Heart left ventricle (tissue), 13 donors: ENCODE data around the gene ABTB1.

Experiments
- POLR2A ChIP-seq, 2 donors: fragments of 450-650 bp; IDR thresholded peaks; one replicate each; pipeline ENCODE4 v1.6.1; 2017; ENCODE audit warnings: antibody characterized with exemption in 2 of 2, mild to moderate bottlenecking in 2 of 2, moderate library complexity in 2 of 2
- TF ChIP-seq, protein P1 (sequence below), 12 donors: fragments of 200-600 bp; sonication (generic) in 4 of 12; IDR thresholded peaks; one replicate each; pipeline versions ENCODE4 v1.5.0 to v1.8.0; 2018 to 2022; ENCODE audit warnings: antibody characterized with exemption in 12 of 12, mild to moderate bottlenecking in 5 of 12
- donor health status: ischemic (EF 13 %, LVEDD 7.1; RV severe dilation, severe dysfunction).
- donor health status: DM: no; HTN: yes; CAD: no.
- donor health status: DM: no; HTN: no; CAD: no.
- donor health status: ischemic (EF 25% LVEDD 6.9; RV normal size, moderate dysfunction).
- donor health status: ischemic (EF 25% LVEDD 5.7; RV mildly dilated, moderate dysfunction).
- donor health status: ischemic (EF 35%, LVEDD 5.7; RV mildly dilated, moderate dysfunction).
- donor health status: nonischemic (EF 11% LVEDD 7.7; RV severe dilation, severe dysfunction).
- donor health status: DM: yes; HTN: yes; CAD: no.
- donor health status: PGD.
- donor health status: ischemic (EF 29% LVEDD 5.4; RV normal size, mild dysfunction).
- donor health status: nonischemic (EF 23%, LVEDD 6.1; RV moderate dilation, normal function).

DNA sequence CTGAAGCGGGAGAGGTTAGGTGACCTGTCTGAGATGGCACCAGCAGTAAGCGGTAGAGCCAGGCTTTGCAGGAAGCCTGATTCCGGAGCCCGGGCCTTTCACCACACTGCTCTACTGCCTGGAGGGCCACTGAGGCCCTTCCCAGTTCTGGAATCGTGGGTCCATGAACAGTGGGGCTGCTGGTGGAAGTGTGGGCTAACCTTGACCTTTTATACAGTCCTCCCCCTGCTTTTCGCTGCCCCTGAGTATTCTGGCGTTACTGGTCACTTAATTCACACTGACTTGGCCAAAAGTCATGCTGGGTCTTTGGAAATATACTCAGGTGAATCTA lies 2.6 kb upstream of the ABTB1 start:
- TF ChIP-seq, protein P1, sequence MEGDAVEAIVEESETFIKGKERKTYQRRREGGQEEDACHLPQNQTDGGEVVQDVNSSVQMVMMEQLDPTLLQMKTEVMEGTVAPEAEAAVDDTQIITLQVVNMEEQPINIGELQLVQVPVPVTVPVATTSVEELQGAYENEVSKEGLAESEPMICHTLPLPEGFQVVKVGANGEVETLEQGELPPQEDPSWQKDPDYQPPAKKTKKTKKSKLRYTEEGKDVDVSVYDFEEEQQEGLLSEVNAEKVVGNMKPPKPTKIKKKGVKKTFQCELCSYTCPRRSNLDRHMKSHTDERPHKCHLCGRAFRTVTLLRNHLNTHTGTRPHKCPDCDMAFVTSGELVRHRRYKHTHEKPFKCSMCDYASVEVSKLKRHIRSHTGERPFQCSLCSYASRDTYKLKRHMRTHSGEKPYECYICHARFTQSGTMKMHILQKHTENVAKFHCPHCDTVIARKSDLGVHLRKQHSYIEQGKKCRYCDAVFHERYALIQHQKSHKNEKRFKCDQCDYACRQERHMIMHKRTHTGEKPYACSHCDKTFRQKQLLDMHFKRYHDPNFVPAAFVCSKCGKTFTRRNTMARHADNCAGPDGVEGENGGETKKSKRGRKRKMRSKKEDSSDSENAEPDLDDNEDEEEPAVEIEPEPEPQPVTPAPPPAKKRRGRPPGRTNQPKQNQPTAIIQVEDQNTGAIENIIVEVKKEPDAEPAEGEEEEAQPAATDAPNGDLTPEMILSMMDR (IDR thresholded peaks at IDR 0.05), result no peak
- no peak for TF ChIP-seq POLR2A (IDR thresholded peaks at IDR 0.05)
